ENCODE measurements around the gene SYCP2L.

DNA sequence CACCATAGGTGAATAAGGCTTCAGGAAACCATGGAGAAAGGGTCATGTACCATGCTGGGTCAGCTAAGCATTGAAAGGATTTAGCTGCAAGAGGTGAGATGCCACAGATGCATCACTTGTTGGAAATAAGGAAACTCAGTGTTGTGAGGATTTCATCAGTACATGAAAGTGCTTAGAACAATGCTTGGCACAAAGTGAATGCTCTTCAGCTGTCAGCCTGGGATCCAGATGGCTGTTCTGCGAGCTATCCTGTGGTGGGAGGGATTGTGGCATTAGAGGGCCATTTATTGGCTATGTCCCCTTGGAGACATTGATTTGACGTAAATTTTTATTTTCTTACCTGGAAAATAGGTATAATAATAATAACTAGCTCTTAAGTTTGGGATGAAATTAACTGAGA is 104.3 kb downstream of the SYCP2L start:
- TF ChIP-seq, protein P1, sequence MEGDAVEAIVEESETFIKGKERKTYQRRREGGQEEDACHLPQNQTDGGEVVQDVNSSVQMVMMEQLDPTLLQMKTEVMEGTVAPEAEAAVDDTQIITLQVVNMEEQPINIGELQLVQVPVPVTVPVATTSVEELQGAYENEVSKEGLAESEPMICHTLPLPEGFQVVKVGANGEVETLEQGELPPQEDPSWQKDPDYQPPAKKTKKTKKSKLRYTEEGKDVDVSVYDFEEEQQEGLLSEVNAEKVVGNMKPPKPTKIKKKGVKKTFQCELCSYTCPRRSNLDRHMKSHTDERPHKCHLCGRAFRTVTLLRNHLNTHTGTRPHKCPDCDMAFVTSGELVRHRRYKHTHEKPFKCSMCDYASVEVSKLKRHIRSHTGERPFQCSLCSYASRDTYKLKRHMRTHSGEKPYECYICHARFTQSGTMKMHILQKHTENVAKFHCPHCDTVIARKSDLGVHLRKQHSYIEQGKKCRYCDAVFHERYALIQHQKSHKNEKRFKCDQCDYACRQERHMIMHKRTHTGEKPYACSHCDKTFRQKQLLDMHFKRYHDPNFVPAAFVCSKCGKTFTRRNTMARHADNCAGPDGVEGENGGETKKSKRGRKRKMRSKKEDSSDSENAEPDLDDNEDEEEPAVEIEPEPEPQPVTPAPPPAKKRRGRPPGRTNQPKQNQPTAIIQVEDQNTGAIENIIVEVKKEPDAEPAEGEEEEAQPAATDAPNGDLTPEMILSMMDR (IDR thresholded peaks at IDR 0.05; ENCODE audit: insufficient read depth, low read depth, low read length): no peak
- TF ChIP-seq EZH2 (IDR thresholded peaks at IDR 0.05; ENCODE audit: insufficient read depth, low read length): no peak
